ENCODE results near the gene SEMA4B.

The SEMA4B gene

DNA sequence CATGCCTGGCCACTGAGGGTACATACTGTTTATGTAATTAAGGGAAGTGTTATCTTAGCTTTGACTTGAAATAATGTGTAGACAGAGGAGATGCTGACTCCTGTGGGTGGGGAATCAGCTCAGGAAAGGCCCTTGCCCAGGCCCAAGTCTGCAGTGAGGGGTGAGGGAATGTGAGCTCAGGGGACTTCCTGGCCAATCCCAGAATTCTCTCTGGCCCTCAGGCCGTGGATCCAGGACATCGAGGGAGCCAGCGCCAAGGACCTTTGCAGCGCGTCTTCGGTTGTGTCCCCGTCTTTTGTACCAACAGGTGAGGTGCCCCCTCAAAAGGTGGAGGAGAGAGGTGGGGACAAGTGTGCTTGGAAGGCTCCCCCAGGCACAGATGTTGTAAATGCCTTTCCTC is 26.2 kb downstream of the SEMA4B start:
- TF ChIP-seq, protein P1, sequence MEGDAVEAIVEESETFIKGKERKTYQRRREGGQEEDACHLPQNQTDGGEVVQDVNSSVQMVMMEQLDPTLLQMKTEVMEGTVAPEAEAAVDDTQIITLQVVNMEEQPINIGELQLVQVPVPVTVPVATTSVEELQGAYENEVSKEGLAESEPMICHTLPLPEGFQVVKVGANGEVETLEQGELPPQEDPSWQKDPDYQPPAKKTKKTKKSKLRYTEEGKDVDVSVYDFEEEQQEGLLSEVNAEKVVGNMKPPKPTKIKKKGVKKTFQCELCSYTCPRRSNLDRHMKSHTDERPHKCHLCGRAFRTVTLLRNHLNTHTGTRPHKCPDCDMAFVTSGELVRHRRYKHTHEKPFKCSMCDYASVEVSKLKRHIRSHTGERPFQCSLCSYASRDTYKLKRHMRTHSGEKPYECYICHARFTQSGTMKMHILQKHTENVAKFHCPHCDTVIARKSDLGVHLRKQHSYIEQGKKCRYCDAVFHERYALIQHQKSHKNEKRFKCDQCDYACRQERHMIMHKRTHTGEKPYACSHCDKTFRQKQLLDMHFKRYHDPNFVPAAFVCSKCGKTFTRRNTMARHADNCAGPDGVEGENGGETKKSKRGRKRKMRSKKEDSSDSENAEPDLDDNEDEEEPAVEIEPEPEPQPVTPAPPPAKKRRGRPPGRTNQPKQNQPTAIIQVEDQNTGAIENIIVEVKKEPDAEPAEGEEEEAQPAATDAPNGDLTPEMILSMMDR (IDR thresholded peaks at IDR 0.05; ENCODE audit: borderline replicate concordance, control extremely low read depth, extremely low read depth, insufficient read depth, missing control alignments): no peak
- no peak for DNase-seq (ENCODE audit: low spot score)
- in situ Hi-C loops (cut with MboI; ENCODE audit: low sequenced_read_pairs, unreplicated experiment): no loop called here

DNA sequence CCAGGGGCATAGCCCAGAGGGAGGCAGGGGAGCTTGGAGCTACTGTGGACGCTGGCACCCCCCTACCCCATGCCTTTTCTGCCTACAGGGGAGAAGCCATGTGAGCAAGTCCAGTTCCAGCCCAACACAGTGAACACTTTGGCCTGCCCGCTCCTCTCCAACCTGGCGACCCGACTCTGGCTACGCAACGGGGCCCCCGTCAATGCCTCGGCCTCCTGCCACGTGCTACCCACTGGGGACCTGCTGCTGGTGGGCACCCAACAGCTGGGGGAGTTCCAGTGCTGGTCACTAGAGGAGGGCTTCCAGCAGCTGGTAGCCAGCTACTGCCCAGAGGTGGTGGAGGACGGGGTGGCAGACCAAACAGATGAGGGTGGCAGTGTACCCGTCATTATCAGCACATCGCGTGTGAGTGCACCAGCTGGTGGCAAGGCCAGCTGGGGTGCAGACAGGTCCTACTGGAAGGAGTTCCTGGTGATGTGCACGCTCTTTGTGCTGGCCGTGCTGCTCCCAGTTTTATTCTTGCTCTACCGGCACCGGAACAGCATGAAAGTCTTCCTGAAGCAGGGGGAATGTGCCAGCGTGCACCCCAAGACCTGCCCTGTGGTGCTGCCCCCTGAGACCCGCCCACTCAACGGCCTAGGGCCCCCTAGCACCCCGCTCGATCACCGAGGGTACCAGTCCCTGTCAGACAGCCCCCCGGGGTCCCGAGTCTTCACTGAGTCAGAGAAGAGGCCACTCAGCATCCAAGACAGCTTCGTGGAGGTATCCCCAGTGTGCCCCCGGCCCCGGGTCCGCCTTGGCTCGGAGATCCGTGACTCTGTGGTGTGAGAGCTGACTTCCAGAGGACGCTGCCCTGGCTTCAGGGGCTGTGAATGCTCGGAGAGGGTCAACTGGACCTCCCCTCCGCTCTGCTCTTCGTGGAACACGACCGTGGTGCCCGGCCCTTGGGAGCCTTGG is 27.0 kb downstream of the SEMA4B start:
- in situ Hi-C loops (cut with MboI; ENCODE audit: low sequenced_read_pairs, unreplicated experiment): no loop called here
- TF ChIP-seq, protein P1 (IDR thresholded peaks at IDR 0.05; ENCODE audit: borderline replicate concordance, control extremely low read depth, extremely low read depth, insufficient read depth, missing control alignments): no peak
- no peak for DNase-seq (ENCODE audit: low spot score)

DNA sequence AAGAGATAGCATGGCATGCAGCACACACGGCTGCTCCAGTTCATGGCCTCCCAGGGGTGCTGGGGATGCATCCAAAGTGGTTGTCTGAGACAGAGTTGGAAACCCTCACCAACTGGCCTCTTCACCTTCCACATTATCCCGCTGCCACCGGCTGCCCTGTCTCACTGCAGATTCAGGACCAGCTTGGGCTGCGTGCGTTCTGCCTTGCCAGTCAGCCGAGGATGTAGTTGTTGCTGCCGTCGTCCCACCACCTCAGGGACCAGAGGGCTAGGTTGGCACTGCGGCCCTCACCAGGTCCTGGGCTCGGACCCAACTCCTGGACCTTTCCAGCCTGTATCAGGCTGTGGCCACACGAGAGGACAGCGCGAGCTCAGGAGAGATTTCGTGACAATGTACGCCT is 27.8 kb downstream of the SEMA4B start:
- in situ Hi-C loops (cut with MboI; ENCODE audit: low sequenced_read_pairs, unreplicated experiment): no loop called here
- no peak for DNase-seq (ENCODE audit: low spot score)
- TF ChIP-seq, protein P1 (IDR thresholded peaks at IDR 0.05; ENCODE audit: borderline replicate concordance, control extremely low read depth, extremely low read depth, insufficient read depth, missing control alignments): no peak

DNA sequence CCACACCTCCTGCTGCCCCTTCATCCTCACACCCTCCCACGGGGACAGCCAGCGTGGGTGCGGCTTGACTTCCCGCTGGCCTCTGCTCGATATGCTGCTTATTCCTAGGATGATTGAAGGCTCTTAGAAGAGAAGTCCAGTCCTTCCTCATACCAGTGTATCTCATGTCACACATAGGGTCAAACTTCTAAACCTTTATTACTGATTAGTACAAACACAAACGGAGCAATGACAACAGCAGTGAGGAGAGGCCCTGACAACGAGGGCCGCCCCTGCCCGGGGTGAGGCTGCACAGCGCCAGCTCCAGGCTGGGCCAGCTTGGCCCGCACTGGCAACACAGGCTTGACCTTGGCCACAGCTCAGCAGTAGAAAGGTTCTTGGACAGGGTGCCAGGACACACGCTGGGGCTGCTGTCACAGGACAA is 29.0 kb downstream of the SEMA4B start:
- in situ Hi-C loops (cut with MboI; ENCODE audit: low sequenced_read_pairs, unreplicated experiment): no loop called here
- DNase-seq (ENCODE audit: low spot score): no peak
- TF ChIP-seq, protein P1 (IDR thresholded peaks at IDR 0.05; ENCODE audit: borderline replicate concordance, control extremely low read depth, extremely low read depth, insufficient read depth, missing control alignments): no peak

DNA sequence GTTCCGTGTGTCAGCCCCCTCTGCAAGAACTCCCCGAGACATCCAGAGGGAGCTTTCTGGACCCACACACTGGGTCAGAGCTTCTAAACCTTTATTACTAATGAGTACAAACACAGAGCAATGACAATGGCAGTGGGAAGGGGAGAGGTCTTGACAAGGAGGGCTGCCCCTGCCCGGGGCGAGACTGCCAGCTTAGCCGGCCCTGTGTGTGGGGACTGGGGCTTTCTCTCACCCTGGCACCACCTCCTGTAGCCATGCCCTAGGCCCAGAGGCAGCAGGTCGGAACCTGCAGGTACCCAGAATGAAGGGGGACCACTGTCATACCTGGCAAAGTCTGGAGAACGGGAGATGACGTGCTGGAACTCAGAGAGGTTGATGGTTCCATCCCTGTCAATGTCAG is 29.5 kb downstream of the SEMA4B start:
- TF ChIP-seq, protein P1 (IDR thresholded peaks at IDR 0.05; ENCODE audit: borderline replicate concordance, control extremely low read depth, extremely low read depth, insufficient read depth, missing control alignments): no peak
- in situ Hi-C loops (cut with MboI; ENCODE audit: low sequenced_read_pairs, unreplicated experiment): no loop called here
- DNase-seq (ENCODE audit: low spot score): no peak

DNA sequence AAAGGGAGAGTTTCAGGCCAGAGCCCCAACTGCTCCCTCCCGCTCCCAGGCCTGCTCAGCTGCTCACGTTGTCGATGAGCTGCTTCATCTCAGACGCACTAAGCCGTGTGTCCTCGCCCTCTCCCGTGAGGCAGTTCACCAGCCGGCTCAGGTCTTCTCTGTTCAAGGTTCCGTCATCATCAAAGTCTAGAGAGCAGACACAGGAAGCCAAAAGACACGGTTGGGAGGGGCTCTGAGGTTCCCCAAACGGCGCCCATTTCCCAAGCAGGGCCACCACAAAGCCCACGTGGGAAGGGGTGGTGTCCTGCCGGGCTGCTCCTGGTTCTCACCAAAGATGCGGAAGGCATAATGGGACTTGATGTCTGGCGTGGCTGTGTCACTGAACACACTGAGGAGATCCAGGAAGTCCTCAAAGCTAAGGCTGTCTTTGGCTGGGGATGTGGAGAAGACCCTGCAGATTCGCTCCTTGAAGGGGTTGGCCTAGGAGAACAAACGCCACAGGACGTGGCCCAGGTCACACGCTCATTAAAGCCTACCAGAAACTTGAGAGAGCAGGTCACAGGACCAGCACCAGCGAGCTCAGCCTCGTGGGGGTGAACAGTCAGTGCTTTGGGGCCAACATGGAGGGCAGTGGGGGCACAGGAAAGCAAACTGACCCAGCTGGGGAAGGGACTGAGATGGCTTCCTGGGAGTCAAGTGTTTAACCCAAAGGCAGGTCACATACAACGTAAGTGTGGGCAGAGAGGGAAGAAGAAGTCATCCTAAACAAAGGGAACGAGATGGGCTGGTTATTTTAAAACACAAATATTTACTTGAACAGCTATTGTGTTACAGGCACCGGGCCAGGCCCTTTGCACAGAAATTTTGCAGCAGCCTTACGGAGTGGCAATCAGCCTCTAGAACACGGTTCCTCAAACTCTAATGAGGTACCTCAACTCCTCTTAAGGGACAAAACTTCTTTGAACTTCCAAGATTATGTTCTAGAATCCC is 30.2 kb downstream of the SEMA4B start:
- in situ Hi-C loops (cut with MboI; ENCODE audit: low sequenced_read_pairs, unreplicated experiment): no loop called here
- TF ChIP-seq, protein P1 (IDR thresholded peaks at IDR 0.05; ENCODE audit: borderline replicate concordance, control extremely low read depth, extremely low read depth, insufficient read depth, missing control alignments): no peak
- peak; percentile 83 for DNase-seq (ENCODE audit: low spot score)
